K562 (cell line): ENCODE results near the gene RAPGEF5. TPM values are rescaled to one million over a fixed set of nuclear protein-coding genes. Genes with fewer than 3 reads are reported as not detected.

Experiments used
- ATAC-seq: fragments of 200-7000 bp; cut with Tn5 transposase; 3 replicates; pipeline ENCODE4 v1.9.1; 2020; ENCODE audit warnings: moderate library complexity
- BruUV-seq: library from RNA; stranded (reverse); fragments of 400-500 nt; replicated peaks from 2 replicates; lab custom pipeline; 2021; lab: Mats Ljungman, UMichigan
- CTCF ChIA-PET: fragments of 300-600 bp; formaldehyde crosslinking; extraction: SDS; loops from one replicate; lab custom pipeline; 2021; ENCODE audit warnings: low intra/inter-chr PET ratio; lab: Yijun Ruan, JAX
- POLR2A ChIA-PET: fragments of 300-600, 350-650 bp; sonication (Branson Sonifier 250); formaldehyde crosslinking; extraction: SDS; loops from one replicate; lab custom pipeline; 2021; ENCODE audit warnings: antibody characterized with exemption, inconsistent platforms; lab: Yijun Ruan, JAX
- DNase-seq, 4 experiments: peaks; one replicate each; pipeline versions ENCODE4 v3.0.0 to v3.0.0-alpha.2; 2011 to 2018; ENCODE audit warnings: low spot score in 3 of 4, mixed read lengths in 3 of 4; ENCODE audit errors: extremely low read depth in 1 of 4
- FAIRE-seq: peaks from 2 replicates; lab custom pipeline; 2011; peaks lifted over from hg19 to GRCh38; lab: Jason Lieb, UNC
- H2AFZ ChIP-seq: 2 replicates; pipeline ENCODE4 v1.6.0; 2011; ENCODE audit warnings: low read depth, low read length, control low read depth, inconsistent platforms
- H3K27ac ChIP-seq: fragments of 200-600 bp; 3 replicates; pipeline ENCODE4 v1.8.0; 2011; ENCODE audit warnings: low read depth, mild to moderate bottlenecking, control low read depth, inconsistent platforms, low read length, moderate library complexity, mixed read lengths; ENCODE audit errors: extremely low read depth
- H3K27me3 ChIP-seq, 2 experiments: fragments of 300-600 bp in 1 of 2; 2 replicates in 1 of 2; 3 replicates in 1 of 2; pipeline versions ENCODE4 v1.6.0 to v1.8.0; 2011; ENCODE audit warnings: inconsistent platforms in 2 of 2, low read length in 2 of 2, mild to moderate bottlenecking in 1 of 2, mixed read lengths in 1 of 2, moderate library complexity in 1 of 2; ENCODE audit not compliant: control insufficient read depth in 2 of 2, insufficient read depth in 2 of 2
- H3K36me3 ChIP-seq: fragments of 300-600 bp; 3 replicates; pipeline ENCODE4 v1.8.0; 2011; ENCODE audit warnings: mild to moderate bottlenecking, low read length, inconsistent platforms; ENCODE audit not compliant: control insufficient read depth, insufficient read depth
- H3K4me1 ChIP-seq, 2 experiments: fragments of 200-600 bp in 1 of 2; replicated peaks in 1 of 2; 2 replicates in 1 of 2; 3 replicates in 1 of 2; pipeline versions ENCODE4 v1.5.1 to v1.8.0; 2011; ENCODE audit warnings: inconsistent platforms in 2 of 2, low read length in 2 of 2, mild to moderate bottlenecking in 1 of 2, mixed read lengths in 1 of 2, moderate library complexity in 1 of 2; ENCODE audit not compliant: control insufficient read depth in 2 of 2, insufficient read depth in 2 of 2
- H3K4me2 ChIP-seq: 2 replicates; pipeline ENCODE4 v1.6.1; 2011; ENCODE audit warnings: low read length, control low read depth, inconsistent platforms, mixed read lengths; ENCODE audit not compliant: insufficient read depth
- H3K4me3 ChIP-seq: fragments of 200-600 bp; sonication (generic), shearing (Covaris generic); 2 replicates; pipeline ENCODE4 v1.5.1; 2016; ENCODE audit warnings: control low read depth, inconsistent platforms
- H3K79me2 ChIP-seq: fragments of 200-600 bp; 3 replicates; pipeline ENCODE4 v1.8.0; 2011; ENCODE audit warnings: low read length, inconsistent platforms; ENCODE audit not compliant: control insufficient read depth, insufficient read depth
- H3K9ac ChIP-seq, 2 experiments: 2 replicates each; pipeline versions ENCODE4 v1.6.0 to v1.6.1; 2011; ENCODE audit warnings: low read depth in 2 of 2, low read length in 2 of 2, control low read depth in 1 of 2, inconsistent platforms in 1 of 2, mild to moderate bottlenecking in 1 of 2, mixed read lengths in 1 of 2; ENCODE audit not compliant: insufficient read depth in 1 of 2
- H3K9me1 ChIP-seq: one replicate; pipeline ENCODE4 v1.6.0; 2011; ENCODE audit warnings: inconsistent platforms, mild to moderate bottlenecking, low read length, moderate library complexity; ENCODE audit not compliant: control insufficient read depth, insufficient read depth
- H3K9me3 ChIP-seq: replicated peaks from 2 replicates; pipeline ENCODE4 v1.5.1; 2011; ENCODE audit warnings: low read depth, low read length, inconsistent platforms; ENCODE audit not compliant: control insufficient read depth, insufficient read depth
- H4K20me1 ChIP-seq: replicated peaks from 2 replicates; pipeline ENCODE4 v1.6.1; 2011; ENCODE audit warnings: low read length, inconsistent platforms, mixed read lengths; ENCODE audit not compliant: control insufficient read depth, insufficient read depth
- CBFA2T3 ChIP-seq: fragments of 450-650 bp; IDR thresholded peaks from 2 replicates; pipeline ENCODE4 v1.6.1; 2017
- GABPB2 ChIP-seq: fragments of 250-450 bp; sonication (Bioruptor Pico); conservative IDR thresholded peaks from 2 replicates; pipeline ENCODE4 v1.5.1; 2021; ENCODE audit warnings: mild to moderate bottlenecking
- HES1 ChIP-seq: fragments of 450-650 bp; IDR thresholded peaks from 2 replicates; pipeline ENCODE4 v1.6.1; 2016; ENCODE audit warnings: low read depth, mild to moderate bottlenecking, moderate library complexity
- HMG20A ChIP-seq: fragments of 450-650 bp; formaldehyde crosslinking; conservative IDR thresholded peaks from 2 replicates; pipeline ENCODE4 v1.4.0; 2020; ENCODE audit warnings: mild to moderate bottlenecking, mixed read lengths
- SMARCA5 ChIP-seq: fragments of 450-650 bp; IDR thresholded peaks from 2 replicates; pipeline ENCODE4 v1.6.1; 2016
- TEAD1 ChIP-seq, 2 experiments: fragments of 450-650 bp in 1 of 2; sonication (generic) in 1 of 2; formaldehyde crosslinking; IDR thresholded peaks; 2 replicates each; pipeline versions ENCODE4 v1.4.0 to v1.8.0; 2020 to 2022; ENCODE audit warnings: mild to moderate bottlenecking in 2 of 2, missing genetic modification reagents in 1 of 2
- THAP7 ChIP-seq: fragments of 250-450 bp; sonication (Bioruptor Pico); IDR thresholded peaks from 2 replicates; pipeline ENCODE4 v1.5.0; 2021
- TOE1 ChIP-seq, 2 experiments: fragments of 450-650 bp in 1 of 2; sonication (generic) in 1 of 2; formaldehyde crosslinking in 1 of 2; IDR thresholded peaks; 2 replicates each; pipeline versions ENCODE4 v1.7.1 to v1.8.0; 2016 to 2022; ENCODE audit warnings: borderline replicate concordance in 2 of 2, mild to moderate bottlenecking in 2 of 2, antibody characterized with exemption in 1 of 2, inconsistent platforms in 1 of 2, low read depth in 1 of 2, missing genetic modification reagents in 1 of 2, moderate library complexity in 1 of 2
- XRCC5 ChIP-seq: fragments of 200-400 bp; formaldehyde crosslinking; IDR thresholded peaks from 2 replicates; pipeline ENCODE4 v1.6.1; 2017; ENCODE audit warnings: low read depth, mild to moderate bottlenecking, low read length
- ZNF24 ChIP-seq: fragments of 450-650 bp; IDR thresholded peaks from 2 replicates; pipeline ENCODE4 v1.6.1; 2016
- ZNF3 ChIP-seq: fragments of 250-450 bp; sonication (Bioruptor Pico); IDR thresholded peaks from 2 replicates; pipeline ENCODE4 v1.5.0; 2021; ENCODE audit warnings: mild to moderate bottlenecking, moderate library complexity
- ZNF507 ChIP-seq: conservative IDR thresholded peaks from 2 replicates; pipeline ENCODE4 v1.6.1; 2017; ENCODE audit warnings: missing genetic modification characterization, missing compliant biosample characterization
- ZNF76 ChIP-seq: fragments of 250-450 bp; sonication (Bioruptor Pico); IDR thresholded peaks from 2 replicates; pipeline ENCODE4 v1.4.0; 2020; ENCODE audit warnings: mild to moderate bottlenecking, moderate library complexity, borderline replicate concordance
- WGBS: fragments of 100-300 bp; shearing (Covaris generic); methylation state at CpG from one replicate; pipeline ENCODE4 v1.1.6; 2016; ENCODE audit warnings: low coverage, mixed read lengths; ENCODE audit not compliant: insufficient coverage; ENCODE audit errors: missing lambda C conversion rate; 5-methylcytosine and 5-hydroxymethylcytosine counted together
- in situ Hi-C: fragments of 300-500 bp; cut with MboI; formaldehyde crosslinking; loops from 4 replicates; pipeline ENCODE4 v1.15.0; 2018; ENCODE audit warnings: inconsistent platforms, mixed read lengths
- intact Hi-C: fragments of 100-400 bp; cut with micrococcal nuclease; formaldehyde crosslinking; loops from 2 replicates; pipeline ENCODE4 v1.14.2; 2022
- polyA plus RNA-seq, 8 experiments: library from polyadenylated mRNA; depleted of rRNA in 4 of 8; stranded (reverse) in 5 of 8; unstranded in 3 of 8; fragments of >200 nt; fragmentation: Nextera tagmentation in 2 of 8; fragmentation: Illumina TruSeq in 1 of 8; extraction: Ambion mirVana in 2 of 8; extraction: Trizol in 1 of 8; gene quantifications; 2 replicates each; pipeline versions ENCODE4 v1.2.1 to v1.2.3, GENCODE V29; 2011 to 2014; ENCODE audit warnings: inconsistent platforms in 1 of 8, missing spikeins in 1 of 8
- total RNA-seq, 7 experiments: library from RNA; depleted of rRNA in 6 of 7; stranded (reverse); fragments of >200 nt in 6 of 7; fragmentation: Illumina TruSeq in 2 of 7; extraction: Trizol in 2 of 7; gene quantifications; 2 replicates each; pipeline versions ENCODE4 v1.2.1 to v1.2.3, GENCODE V29; 2011 to 2021; ENCODE audit warnings: low replicate concordance in 1 of 7

RAPGEF5 gene
- total and polyA plus RNA-seq, 9 of the 15 experiments (the other 6 are each of a cell fraction or from before 2014, with no cell fraction given): 0.39 to 2.0 (median 1.1) TPM

- Histone ChIP-seq H3K4me1 (peaks cover 0 to 33% of the 10 kb centered on the region in 2 experiments; a peak in 3 of 5 replicates), H3K79me2 (no peaks in the 10 kb centered on the region)
- intact Hi-C loops: no loop called here
Observed at GRCh38 chr7:22344655-22345054, 12.3 kb downstream of the RAPGEF5 start.

GRCh38 chr7:22343612-22344011, 13.3 kb downstream of the RAPGEF5 start:
- H3K9ac ChIP-seq: no peak overlapping the region
- H4K20me1 ChIP-seq: no peaks in the 10 kb centered on the region
- CTCF ChIA-PET: no interaction called here
- no peaks in the 10 kb centered on the region for H3K27me3 ChIP-seq
- no peak overlapping the region for H3K4me3 ChIP-seq
- no peak for FAIRE-seq
- TF ChIP-seq TEAD1 (CRISPR knock-in tag; IDR thresholded peaks at IDR 0.05) (no peak), HMG20A (CRISPR knock-in tag) (no peak), ZNF76 (CRISPR knock-in tag) (no peak), CBFA2T3 (no peak), XRCC5 (no peak), ZNF24 (no peak), ZNF3 (no peak), HES1 (no peak), THAP7 (no peak)
- no peak for ATAC-seq
- intact Hi-C loops: no loop called here
- H3K36me3 ChIP-seq: no peaks in the 10 kb centered on the region
- peaks cover 0 to 30% of the 10 kb centered on the region in 2 experiments; a peak in 3 of 5 replicates for H3K4me1 ChIP-seq
- H3K4me2 ChIP-seq: no peak overlapping the region
- in situ Hi-C loops: no loop called here
- no TSS peak for BruUV-seq
- 81% methylated on average over 7 of the region's 7 CpGs for WGBS
- no peak overlapping the region for H2AFZ ChIP-seq
- H3K27ac ChIP-seq: no peak overlapping the region
- POLR2A ChIA-PET: interaction anchor here (0.6 kb wide), 1 partner anchor 20 kb away, joined by 3 read pairs; no protein-coding TSS in a partner anchor
- H3K79me2 ChIP-seq: no peaks in the 10 kb centered on the region
- H3K9me1 ChIP-seq: no peaks in the 10 kb centered on the region
- H3K9me3 ChIP-seq: no peaks in the 10 kb centered on the region; the same call in 1 of the 2 replicates
- DNase-seq: no peak

More at GRCh38 chr7:22344655-22345054, 12.3 kb downstream of the RAPGEF5 start:
- CTCF ChIA-PET: no interaction called here
- in situ Hi-C loops: no loop called here
- Histone ChIP-seq H4K20me1 (no peaks in the 10 kb centered on the region), H3K4me2 (no peak overlapping the region), H3K36me3 (no peaks in the 10 kb centered on the region), H3K4me3 (no peak overlapping the region), H3K27ac (no peak overlapping the region), H3K9ac (no peak overlapping the region), H3K9me1 (no peaks in the 10 kb centered on the region)
- POLR2A ChIA-PET: no interaction called here
- no peak for FAIRE-seq
- DNase-seq: no peak
- 66% methylated on average over 3 of the region's 3 CpGs for WGBS
- no TSS peak for BruUV-seq
- TF ChIP-seq SMARCA5 (no peak), GABPB2 (CRISPR knock-in tag) (no peak), TOE1 (IDR thresholded peaks at IDR 0.05; ENCODE audit: borderline replicate concordance) (no peak), TOE1 (CRISPR knock-in tag; IDR thresholded peaks at IDR 0.05; ENCODE audit: borderline replicate concordance, low read depth) (no peak), ZNF507 (no peak)
- TF ChIP-seq, all 486 proteins: peak for 0
- H3K27me3 ChIP-seq: no peaks in the 10 kb centered on the region
- H2AFZ ChIP-seq: no peak overlapping the region
- H3K9me3 ChIP-seq: no peaks in the 10 kb centered on the region; the same call in 1 of the 2 replicates
- no peak for ATAC-seq
